Type B pancreatic cell (in vitro differentiated cells): ENCODE data around the gene TNPO1. TPM values are rescaled to one million over a fixed set of nuclear protein-coding genes. Genes with fewer than 3 reads are reported as not detected.
"Not testable (repeated sequence)": the region's sequence is repeated elsewhere in the genome, so short reads cannot be mapped to it uniquely, and the experiment has no call there.

Experiments used
- DNase-seq: peaks from one replicate; pipeline ENCODE4 v3.0.0; 2021; ENCODE audit warnings: mixed read lengths; ENCODE audit not compliant: unreplicated experiment; ENCODE audit errors: extremely low spot score
- H3K27ac Mint-ChIP-seq: 2 replicates; pipeline ENCODE4 v1.8.0; 2021; ENCODE audit warnings: mild to moderate bottlenecking, mixed read lengths
- H3K27me3 Mint-ChIP-seq: 2 replicates; pipeline ENCODE4 v1.8.0; 2021; ENCODE audit warnings: mixed read lengths
- H3K36me3 Mint-ChIP-seq: 2 replicates; pipeline ENCODE4 v1.8.0; 2021; ENCODE audit warnings: mixed read lengths
- H3K4me1 Mint-ChIP-seq: one replicate; pipeline ENCODE4 v1.8.0; 2021; ENCODE audit warnings: mixed read lengths; ENCODE audit not compliant: unreplicated experiment
- H3K4me3 Mint-ChIP-seq: 2 replicates; pipeline ENCODE4 v1.8.0; 2021; ENCODE audit warnings: mild to moderate bottlenecking, mixed read lengths
- H3K9me3 Mint-ChIP-seq: 2 replicates; pipeline ENCODE4 v1.8.0; 2021; ENCODE audit warnings: mixed read lengths
- CTCF ChIP-seq: fragments of 200-600 bp; sonication (generic); conservative IDR thresholded peaks from 2 replicates; pipeline ENCODE4 v1.5.0; 2021; ENCODE audit warnings: antibody characterized with exemption, mild to moderate bottlenecking
- total RNA-seq: library from RNA; stranded (reverse); gene quantifications from 2 replicates; pipeline ENCODE4 v1.2.1, GENCODE V29; 2021; ENCODE audit warnings: low replicate concordance

Gene TNPO1
- total RNA-seq, 1 donor from 2014 or later: 131 TPM

GRCh38 chr5:72796001-72796400 is 20.5 kb upstream of the TNPO1 start:
- no peaks in the 10 kb centered on the region for H3K36me3 Mint-ChIP-seq
- no peak overlapping the region for H3K4me3 Mint-ChIP-seq
- H3K4me1 Mint-ChIP-seq: no peaks in the 10 kb centered on the region
- no peak for TF ChIP-seq CTCF
- H3K9me3 Mint-ChIP-seq: no peaks in the 10 kb centered on the region
- no peak for DNase-seq
- H3K27ac Mint-ChIP-seq: no peak overlapping the region
- no peaks in the 10 kb centered on the region for H3K27me3 Mint-ChIP-seq

- DNase-seq: no peak
- H3K27me3 Mint-ChIP-seq: no peaks in the 10 kb centered on the region
These were observed 16.7 kb upstream of the TNPO1 start for GRCh38 chr5:72799721-72800120.

GRCh38 chr5:72808637-72809036 is 7.8 kb upstream of the TNPO1 start:
- not testable (repeated sequence) for H3K36me3 Mint-ChIP-seq
- H3K9me3 Mint-ChIP-seq: peaks cover 14% of the 10 kb centered on the region

More at GRCh38 chr5:72799721-72800120, 16.7 kb upstream of the TNPO1 start:
- Mint-ChIP-seq H3K4me3 (no peak overlapping the region), H3K36me3 (no peaks in the 10 kb centered on the region), H3K9me3 (no peaks in the 10 kb centered on the region), H3K27ac (no peak overlapping the region), H3K4me1 (no peaks in the 10 kb centered on the region)
- no peak for TF ChIP-seq CTCF

GRCh38 chr5:72811849-72812248 is 4.6 kb upstream of the TNPO1 start:
- Mint-ChIP-seq H3K9me3 (peaks cover 5% of the 10 kb centered on the region), H3K27me3 (no peaks in the 10 kb centered on the region), H3K36me3 (no peaks in the 10 kb centered on the region), H3K4me3 (no peak overlapping the region), H3K4me1 (peaks cover 4% of the 10 kb centered on the region), H3K27ac (no peak overlapping the region)
- no peak for DNase-seq
- no peak for TF ChIP-seq CTCF

More at GRCh38 chr5:72808637-72809036, 7.8 kb upstream of the TNPO1 start:
- not testable (repeated sequence) for DNase-seq, H3K27me3 Mint-ChIP-seq, H3K4me3 Mint-ChIP-seq, H3K27ac Mint-ChIP-seq, H3K4me1 Mint-ChIP-seq

GRCh38 chr5:72812488-72812887 is 4.0 kb upstream of the TNPO1 start:
- Mint-ChIP-seq H3K9me3 (peaks cover 3% of the 10 kb centered on the region), H3K4me3 (no peak overlapping the region), H3K36me3 (no peaks in the 10 kb centered on the region), H3K4me1 (peaks cover 4% of the 10 kb centered on the region), H3K27me3 (no peaks in the 10 kb centered on the region), H3K27ac (no peak overlapping the region)
- DNase-seq: no peak
- no peak for TF ChIP-seq CTCF

- Mint-ChIP-seq H3K27ac (no peak overlapping the region), H3K4me1 (peaks cover 17% of the 10 kb centered on the region), H3K4me3 (no peak overlapping the region), H3K27me3 (no peaks in the 10 kb centered on the region), H3K36me3 (peaks cover 4% of the 10 kb centered on the region), H3K9me3 (no peaks in the 10 kb centered on the region)
- TF ChIP-seq CTCF: no peak
- DNase-seq: no peak
These were observed 2.4 kb upstream of the TNPO1 start for GRCh38 chr5:72814104-72814503.
